SK-N-SH (cell line): ENCODE results near the gene CST9L. TPM values are rescaled to one million over a fixed set of nuclear protein-coding genes. Genes with fewer than 3 reads are reported as not detected.

Source experiments
- CTCF ChIA-PET: fragments of 300-600, 350-600 bp; formaldehyde crosslinking; extraction: SDS; loops from one replicate; lab custom pipeline; 2021; lab: Yijun Ruan, JAX
- POLR2A ChIA-PET: fragments of 350-600 bp; sonication (Branson Sonifier 250); formaldehyde crosslinking; extraction: SDS; loops from one replicate; lab custom pipeline; 2020; ENCODE audit warnings: antibody characterized with exemption, inconsistent platforms; lab: Yijun Ruan, JAX
- DNase-seq: peaks from one replicate; pipeline ENCODE4 v3.0.0; 2012
- H2AFZ ChIP-seq: fragments of 200-600 bp; sonication (generic); 2 replicates; pipeline ENCODE4 v1.8.1; 2016; ENCODE audit warnings: antibody characterized with exemption, mild to moderate bottlenecking, low read depth
- H3F3A ChIP-seq: fragments of 200-600 bp; sonication (generic); replicated peaks from 2 replicates; pipeline ENCODE3; 2016; ENCODE audit warnings: antibody characterized with exemption, mild to moderate bottlenecking; ENCODE audit not compliant: insufficient read depth
- H3K27ac ChIP-seq, 2 experiments: fragments of 200-500 bp in 1 of 2; fragments of 200-600 bp in 1 of 2; sonication (Bioruptor generic) in 1 of 2; sonication (generic), shearing (Covaris generic) in 1 of 2; 2 replicates each; pipeline versions ENCODE4 v1.5.1 to v1.6.1; 2014 to 2016; ENCODE audit warnings: low read depth in 2 of 2, inconsistent platforms in 1 of 2, low read length in 1 of 2, mild to moderate bottlenecking in 1 of 2, mixed read lengths in 1 of 2
- H3K27me3 ChIP-seq: fragments of 200-600 bp; sonication (generic), shearing (Covaris generic); 2 replicates; pipeline ENCODE4 v1.6.1; 2016; ENCODE audit warnings: mixed run types; ENCODE audit not compliant: insufficient read depth
- H3K36me3 ChIP-seq, 2 experiments: fragments of 200-500 bp in 1 of 2; fragments of 200-600 bp in 1 of 2; sonication (Bioruptor generic) in 1 of 2; sonication (generic) in 1 of 2; replicated peaks in 1 of 2; 2 replicates each; pipeline versions ENCODE3 to v1.5.1; 2014 to 2016; ENCODE audit warnings: low read length in 1 of 2, mild to moderate bottlenecking in 1 of 2; ENCODE audit not compliant: insufficient read depth in 2 of 2, control insufficient read depth in 1 of 2
- H3K4me1 ChIP-seq, 2 experiments: fragments of 200-500 bp in 1 of 2; fragments of 200-600 bp in 1 of 2; sonication (Bioruptor generic) in 1 of 2; sonication (generic), shearing (Covaris generic) in 1 of 2; 2 replicates each; pipeline versions ENCODE4 v1.5.1 to v1.6.1; 2014 to 2016; ENCODE audit warnings: low read depth in 1 of 2, low read length in 1 of 2, mixed run types in 1 of 2; ENCODE audit not compliant: insufficient read depth in 2 of 2, control insufficient read depth in 1 of 2
- H3K4me2 ChIP-seq: fragments of 200-600 bp; sonication (generic), shearing (Covaris generic); 2 replicates; pipeline ENCODE4 v1.6.1; 2017; ENCODE audit warnings: mixed run types
- H3K4me3 ChIP-seq, 2 experiments: fragments of 200-500 bp in 1 of 2; fragments of 200-600 bp in 1 of 2; sonication (Bioruptor generic) in 1 of 2; sonication (generic), shearing (Covaris generic) in 1 of 2; 2 replicates each; pipeline versions ENCODE4 v1.5.1 to v1.8.1; 2014 to 2016; ENCODE audit warnings: low read depth in 2 of 2, inconsistent platforms in 1 of 2, low read length in 1 of 2, mild to moderate bottlenecking in 1 of 2, mixed read lengths in 1 of 2, moderate library complexity in 1 of 2
- H3K79me2 ChIP-seq: fragments of 200-600 bp; sonication (generic); 2 replicates; pipeline ENCODE4 v1.8.1; 2017; ENCODE audit warnings: mild to moderate bottlenecking; ENCODE audit not compliant: insufficient read depth
- H3K9ac ChIP-seq: fragments of 200-600 bp; sonication (generic); 2 replicates; pipeline ENCODE4 v1.6.1; 2017; ENCODE audit warnings: mixed run types
- H3K9me2 ChIP-seq: fragments of 200-600 bp; sonication (generic); 2 replicates; pipeline ENCODE4 v1.6.1; 2017; ENCODE audit warnings: mixed run types
- H3K9me3 ChIP-seq: fragments of 200-600 bp; sonication (generic); 2 replicates; pipeline ENCODE4 v1.6.1; 2017; ENCODE audit warnings: mixed run types, mild to moderate bottlenecking, moderate library complexity
- H4K20me1 ChIP-seq: fragments of 200-600 bp; sonication (generic); 2 replicates; pipeline ENCODE4 v1.6.1; 2017; ENCODE audit warnings: mild to moderate bottlenecking, mixed run types; ENCODE audit not compliant: insufficient read depth
- ELF1 ChIP-seq: IDR thresholded peaks from 2 replicates; pipeline ENCODE4 v1.4.0; 2012
- EP300 ChIP-seq, 2 experiments: IDR thresholded peaks; 2 replicates each; pipeline versions ENCODE4 v1.4.0 to v1.6.1; 2012; ENCODE audit warnings: borderline replicate concordance in 1 of 2, low read depth in 1 of 2, low read length in 1 of 2
- EZH2phosphoT487 ChIP-seq: fragments of 200-600 bp; sonication (generic); IDR thresholded peaks from 2 replicates; pipeline ENCODE4 v1.6.1; 2017; ENCODE audit warnings: low read depth, mixed run types, mild to moderate bottlenecking, antibody characterized with exemption, moderate library complexity, borderline replicate concordance
- FOSL2 ChIP-seq: IDR thresholded peaks from 2 replicates; pipeline ENCODE4 v1.4.0; 2012; ENCODE audit warnings: low read depth, mild to moderate bottlenecking, moderate library complexity, borderline replicate concordance
- FOXJ3 ChIP-seq: sonication (generic); formaldehyde crosslinking; IDR thresholded peaks from 2 replicates; pipeline ENCODE4 v1.5.1; 2020; ENCODE audit warnings: mild to moderate bottlenecking, missing genetic modification reagents
- GABPA ChIP-seq: IDR thresholded peaks from 2 replicates; pipeline ENCODE4 v1.4.0; 2012; ENCODE audit warnings: low read depth, mild to moderate bottlenecking
- GATA2 ChIP-seq: sonication (generic); formaldehyde crosslinking; IDR thresholded peaks from 2 replicates; pipeline ENCODE4 v1.5.0; 2020; ENCODE audit warnings: mild to moderate bottlenecking, missing genetic modification reagents
- IRF3 ChIP-seq: fragments of 150-350 bp; IDR thresholded peaks from 2 replicates; pipeline ENCODE4 v1.6.1; 2016; ENCODE audit warnings: mild to moderate bottlenecking, low read depth, low read length
- JUND ChIP-seq: IDR thresholded peaks from 2 replicates; pipeline ENCODE4 v1.4.0; 2012
- MAX ChIP-seq: IDR thresholded peaks from 2 replicates; pipeline ENCODE4 v1.4.0; 2012; ENCODE audit warnings: low read depth
- MEF2A ChIP-seq: IDR thresholded peaks from 2 replicates; pipeline ENCODE4 v1.4.0; 2012; ENCODE audit warnings: low read depth, borderline replicate concordance
- MXI1 ChIP-seq: IDR thresholded peaks from 2 replicates; pipeline ENCODE4 v1.6.1; 2012; ENCODE audit warnings: mild to moderate bottlenecking, low read depth, low read length, improper control_type of control experiment
- NFIC ChIP-seq: IDR thresholded peaks from 2 replicates; pipeline ENCODE4 v1.4.0; 2012; ENCODE audit warnings: borderline replicate concordance
- NRF1 ChIP-seq: IDR thresholded peaks from 2 replicates; pipeline ENCODE4 v1.6.1; 2012; ENCODE audit warnings: low read depth, mild to moderate bottlenecking, low read length
- POLR2AphosphoS5 ChIP-seq: IDR thresholded peaks from 2 replicates; pipeline ENCODE4 v1.6.1; 2012; ENCODE audit warnings: low read depth, low read length
- RCOR1 ChIP-seq: fragments of 150-350 bp; IDR thresholded peaks from 2 replicates; pipeline ENCODE4 v1.6.1; 2017; ENCODE audit warnings: antibody characterized with exemption, low read length
- REST ChIP-seq: IDR thresholded peaks from 2 replicates; pipeline ENCODE4 v1.6.1; 2012; ENCODE audit warnings: mild to moderate bottlenecking, low read depth, low read length, moderate library complexity
- SIN3A ChIP-seq: IDR thresholded peaks from 2 replicates; pipeline ENCODE4 v1.6.1; 2012; ENCODE audit warnings: low read depth, mild to moderate bottlenecking, low read length, moderate library complexity, borderline replicate concordance
- TAF1 ChIP-seq: IDR thresholded peaks from 2 replicates; pipeline ENCODE4 v1.6.1; 2012; ENCODE audit warnings: low read depth, mild to moderate bottlenecking, low read length, moderate library complexity, borderline replicate concordance
- TCF12 ChIP-seq: IDR thresholded peaks from 2 replicates; pipeline ENCODE4 v1.4.0; 2012
- TEAD4 ChIP-seq: IDR thresholded peaks from 2 replicates; pipeline ENCODE4 v1.4.0; 2012; ENCODE audit warnings: mild to moderate bottlenecking, borderline replicate concordance; ENCODE audit not compliant: insufficient read depth
- USF1 ChIP-seq: IDR thresholded peaks from 2 replicates; pipeline ENCODE4 v1.4.0; 2012; ENCODE audit warnings: low read depth, borderline replicate concordance
- ZBTB33 ChIP-seq: IDR thresholded peaks from 2 replicates; pipeline ENCODE4 v1.4.0; 2012; ENCODE audit warnings: low read depth, borderline replicate concordance
- WGBS: methylation state at CpG from one replicate; pipeline ENCODE4 v1.1.6; 2017; ENCODE audit warnings: low lambda C conversion rate; 5-methylcytosine and 5-hydroxymethylcytosine counted together
- polyA plus RNA-seq, 3 experiments: library from polyadenylated mRNA; depleted of rRNA; stranded (reverse); fragments of >200 nt; gene quantifications; 2 replicates each; pipeline ENCODE4 v1.2.3, GENCODE V29; 2012

Gene CST9L
- polyA plus RNA-seq, 1 of the 3 experiments (the other 2 are of a cell fraction), result not detected

- no peak for TF ChIP-seq REST
- no peak for TF ChIP-seq GATA2 (CRISPR knock-in tag)
- no peak for TF ChIP-seq FOXJ3 (CRISPR knock-in tag)
- no peak for TF ChIP-seq RCOR1
- no peak for TF ChIP-seq SIN3A
- no peak for TF ChIP-seq NFIC
- TF ChIP-seq ELF1, result no peak
- no peak for TF ChIP-seq TEAD4
- no peak for TF ChIP-seq GABPA
- TF ChIP-seq TAF1, result no peak
Observed at GRCh38 chr20:23562721-23563342, 5.5 kb downstream of the CST9L start (continued).

- H3K9ac ChIP-seq, result no peak overlapping the region
- no peaks in the 10 kb centered on the region for H3K4me1 ChIP-seq
- no peaks in the 10 kb centered on the region for H4K20me1 ChIP-seq
- no peaks in the 10 kb centered on the region for H3K79me2 ChIP-seq
- no peak overlapping the region for H3K27ac ChIP-seq
- DNase-seq, result no peak
- no peaks in the 10 kb centered on the region for H3K27me3 ChIP-seq
- H3K36me3 ChIP-seq, result no peaks in the 10 kb centered on the region
- ChIA-PET POLR2A (no interaction called here), CTCF (no interaction called here)
- no peaks in the 10 kb centered on the region for H3K9me2 ChIP-seq
- H3F3A ChIP-seq, result no peaks in the 10 kb centered on the region
- H3K9me3 ChIP-seq, result no peaks in the 10 kb centered on the region
- H2AFZ ChIP-seq, result no peak overlapping the region
- no peak overlapping the region for H3K4me2 ChIP-seq
- no peak overlapping the region for H3K4me3 ChIP-seq
- WGBS, result 4% methylated on average over 1 of the region's 1 CpG
- TF ChIP-seq MEF2A (no peak), FOSL2 (no peak), MXI1 (no peak), NRF1 (no peak), IRF3 (no peak), POLR2AphosphoS5 (no peak), TAF1 (no peak), SIN3A (no peak), EP300 (IDR thresholded peaks at IDR 0.05; ENCODE audit: borderline replicate concordance in 1 of 2, low read depth in 1 of 2, low read length in 1 of 2) (no peak), USF1 (no peak), EZH2phosphoT487 (no peak), TEAD4 (no peak), TCF12 (no peak), ELF1 (no peak), ZBTB33 (no peak), MAX (no peak), JUND (no peak), GATA2 (CRISPR knock-in tag) (no peak)
Observed at GRCh38 chr20:23554401-23554800, 13.9 kb downstream of the CST9L start.
